HG02884 (cell line): ENCODE results near the gene C6orf52.
"Not testable (repeated sequence)": the region's sequence is repeated elsewhere in the genome, so short reads cannot be mapped to it uniquely, and the experiment has no call there.

Source experiments
- ATAC-seq: cut with Tn5 transposase; IDR thresholded peaks from one replicate; pipeline ENCODE4 v1.9.1; 2021; ENCODE audit warnings: mild to moderate bottlenecking, moderate library complexity; ENCODE audit not compliant: unreplicated experiment

Gene C6orf52

GRCh38 chr6:10696655-10697054 is 2.2 kb upstream of the C6orf52 start:
- ATAC-seq: no peak

DNA sequence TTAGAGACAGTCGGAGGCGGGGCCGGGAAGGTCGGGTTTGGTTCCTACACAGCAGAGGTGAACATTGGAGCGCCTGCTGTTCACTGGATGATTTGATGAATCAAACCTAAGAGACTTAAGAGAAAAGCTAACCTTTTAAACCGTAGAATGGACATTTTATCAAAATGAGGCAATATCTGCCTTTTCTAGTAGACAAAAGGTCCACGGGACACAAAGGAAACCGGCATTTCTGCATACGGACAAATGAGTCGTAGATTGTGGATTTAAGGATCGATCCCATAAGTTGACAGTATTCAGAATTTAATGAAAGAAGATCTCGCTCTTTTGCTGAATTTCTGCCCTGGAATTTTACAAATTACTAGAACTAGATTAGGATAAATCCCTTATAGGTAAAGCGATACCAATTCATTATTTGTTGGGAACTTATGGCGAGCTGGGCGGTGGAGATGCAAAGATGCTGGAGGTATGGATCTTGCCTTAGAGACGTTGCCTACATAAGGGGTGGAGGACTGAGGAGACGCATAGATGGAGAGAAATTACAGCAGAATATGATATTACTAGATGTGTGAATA is 756 bp upstream of the C6orf52 start:
- no peak for ATAC-seq

DNA sequence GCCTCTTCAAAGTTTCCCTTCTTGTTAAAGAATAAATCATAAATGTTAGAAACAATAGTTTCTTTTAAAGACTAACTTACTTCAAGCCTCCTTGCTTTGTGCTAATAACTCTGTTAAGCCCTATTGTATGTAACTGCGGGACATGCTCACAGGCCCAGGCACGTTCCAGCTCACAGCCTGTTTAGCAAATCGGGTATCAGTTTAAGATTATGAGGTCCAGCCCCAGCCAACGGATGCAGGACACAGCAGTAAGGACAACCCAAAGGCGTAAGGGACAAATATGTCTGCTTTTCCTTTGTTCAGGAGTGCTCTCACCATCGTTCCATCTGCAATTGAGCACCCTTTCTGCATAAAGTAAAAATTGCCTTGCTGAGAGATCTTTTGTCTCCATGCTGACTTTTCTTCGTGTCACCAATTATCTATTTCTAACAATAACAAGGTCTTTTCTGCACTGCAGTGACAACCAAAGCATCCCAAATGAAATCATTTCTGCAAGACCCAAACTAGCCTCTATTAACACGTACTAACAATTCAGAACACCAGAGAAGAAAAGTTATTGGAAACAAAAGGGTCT is 1.4 kb downstream of the C6orf52 start:
- no peak for ATAC-seq

DNA sequence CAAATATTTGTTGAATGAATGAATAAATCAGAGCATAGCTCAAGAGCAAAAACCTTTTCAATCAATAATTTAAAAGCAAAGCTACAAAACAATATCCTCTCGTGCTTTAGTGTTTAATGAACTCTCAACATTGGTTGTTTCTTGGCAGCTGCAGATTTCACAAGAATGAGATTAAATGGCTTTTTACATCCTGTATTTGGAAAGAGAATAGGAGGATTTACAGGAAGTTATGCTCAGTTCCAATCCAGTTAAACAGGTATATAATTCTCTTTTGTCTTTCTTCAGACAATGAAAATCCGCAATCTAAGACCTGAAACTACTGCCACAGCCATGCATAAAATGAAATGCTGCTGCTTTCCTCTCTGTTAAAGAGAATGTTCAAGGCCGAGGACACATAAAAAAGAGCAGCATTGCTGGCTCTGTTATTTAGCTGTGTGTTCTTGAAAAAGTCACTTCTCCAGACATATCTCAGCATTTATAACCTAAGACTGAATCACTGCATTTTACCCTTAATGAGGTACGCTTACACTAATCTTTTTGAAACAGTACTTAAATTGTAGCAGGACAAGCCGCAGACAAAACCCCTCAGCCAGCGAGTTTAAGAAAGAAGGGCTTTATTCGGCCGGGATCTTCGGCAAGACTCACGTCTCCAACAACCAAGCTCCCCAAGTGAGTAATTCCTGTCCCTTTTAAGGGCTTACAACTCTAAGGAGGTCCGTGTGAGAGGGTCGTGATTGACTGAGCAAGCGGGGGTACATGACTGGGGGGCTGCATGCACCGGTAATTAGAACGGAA is 3.6 kb downstream of the C6orf52 start:
- ATAC-seq: no peak

- ATAC-seq: no peak
Measured at GRCh38 chr6:10687582-10687981, 6.8 kb downstream of the C6orf52 start.

DNA sequence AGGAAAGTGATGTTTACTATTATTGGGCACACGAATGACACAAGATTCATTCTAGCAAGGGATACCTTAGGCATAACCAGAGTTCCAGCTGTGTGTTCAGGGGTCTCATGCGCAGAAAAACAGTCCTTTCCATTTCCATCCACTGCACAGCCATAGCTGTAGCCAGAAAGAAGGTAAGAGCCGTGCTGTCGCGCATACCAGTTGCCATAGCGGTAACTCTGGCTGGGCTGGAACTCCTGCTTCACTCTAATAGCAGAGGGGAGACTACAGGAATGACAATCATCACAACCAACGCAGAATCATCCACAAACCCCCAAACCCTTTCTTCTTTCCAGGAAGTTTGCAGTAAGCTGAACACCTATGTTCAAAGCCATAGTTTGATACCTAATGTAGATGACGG is 7.5 kb downstream of the C6orf52 start:
- no peak for ATAC-seq

- no peak for ATAC-seq
Measured at GRCh38 chr6:10685092-10685915, 9.1 kb downstream of the C6orf52 start.

- ATAC-seq: no peak
Measured at GRCh38 chr6:10684618-10685017, 9.8 kb downstream of the C6orf52 start.

- no peak for ATAC-seq
Measured at GRCh38 chr6:10682355-10682988, 11.9 kb downstream of the C6orf52 start.

DNA sequence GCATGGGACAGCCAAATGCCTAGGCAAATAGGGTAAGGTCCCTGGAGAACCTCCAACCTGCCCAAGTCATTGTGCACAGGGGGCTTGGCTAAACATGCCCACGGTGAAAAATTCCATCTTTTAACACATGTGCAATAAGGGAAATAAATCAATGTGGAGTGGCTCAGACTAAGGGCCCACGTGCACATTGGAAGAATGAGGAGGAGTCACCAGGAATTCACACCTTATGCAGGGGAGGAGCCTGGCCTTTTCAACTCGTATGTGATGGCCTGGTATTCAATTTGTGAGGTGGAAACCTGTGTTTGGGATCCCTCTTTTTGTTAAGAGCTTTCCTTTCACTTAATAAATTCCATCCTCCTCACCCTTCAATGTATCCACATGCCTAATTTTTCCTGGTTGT is 12.6 kb downstream of the C6orf52 start:
- ATAC-seq: no peak

DNA sequence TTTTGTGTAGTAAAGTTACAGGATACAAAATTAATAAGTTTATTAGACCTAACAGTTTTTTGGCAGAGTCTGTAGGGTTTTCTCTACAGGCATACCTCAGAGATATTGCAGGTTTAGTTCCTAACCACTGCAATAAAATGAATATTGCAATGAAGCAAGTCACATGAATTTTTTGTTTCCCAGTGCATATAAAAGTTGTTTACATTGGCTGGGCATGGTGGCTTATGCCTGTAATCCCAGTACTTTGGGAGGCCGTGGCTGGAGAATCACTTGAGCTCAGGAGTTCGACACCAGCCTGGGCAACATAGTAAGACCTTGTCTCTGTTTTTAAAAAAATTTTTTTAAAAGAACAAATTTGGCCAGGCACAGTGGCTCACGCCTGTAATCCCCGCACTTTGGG is 16.0 kb downstream of the C6orf52 start:
- ATAC-seq: no peak

DNA sequence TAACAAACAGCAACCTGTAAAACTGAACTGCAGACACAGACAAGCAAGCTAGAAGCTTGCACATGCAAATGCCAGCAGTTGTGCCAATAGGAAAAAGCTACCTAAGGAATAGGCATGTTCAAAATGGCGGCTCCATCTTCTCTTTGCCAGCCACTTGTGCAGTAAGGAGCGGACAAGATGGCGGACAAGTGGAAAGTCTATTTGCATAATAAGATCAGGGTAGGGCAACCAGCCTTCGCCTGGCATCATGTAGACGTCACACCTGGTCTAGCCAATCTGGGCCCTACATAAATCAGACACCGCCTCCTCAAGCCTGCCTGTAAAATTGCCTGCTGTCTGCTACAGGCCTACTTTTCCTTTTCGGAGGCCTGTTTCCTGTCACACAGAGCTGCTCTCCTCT is 18.0 kb downstream of the C6orf52 start:
- no peak for ATAC-seq

DNA sequence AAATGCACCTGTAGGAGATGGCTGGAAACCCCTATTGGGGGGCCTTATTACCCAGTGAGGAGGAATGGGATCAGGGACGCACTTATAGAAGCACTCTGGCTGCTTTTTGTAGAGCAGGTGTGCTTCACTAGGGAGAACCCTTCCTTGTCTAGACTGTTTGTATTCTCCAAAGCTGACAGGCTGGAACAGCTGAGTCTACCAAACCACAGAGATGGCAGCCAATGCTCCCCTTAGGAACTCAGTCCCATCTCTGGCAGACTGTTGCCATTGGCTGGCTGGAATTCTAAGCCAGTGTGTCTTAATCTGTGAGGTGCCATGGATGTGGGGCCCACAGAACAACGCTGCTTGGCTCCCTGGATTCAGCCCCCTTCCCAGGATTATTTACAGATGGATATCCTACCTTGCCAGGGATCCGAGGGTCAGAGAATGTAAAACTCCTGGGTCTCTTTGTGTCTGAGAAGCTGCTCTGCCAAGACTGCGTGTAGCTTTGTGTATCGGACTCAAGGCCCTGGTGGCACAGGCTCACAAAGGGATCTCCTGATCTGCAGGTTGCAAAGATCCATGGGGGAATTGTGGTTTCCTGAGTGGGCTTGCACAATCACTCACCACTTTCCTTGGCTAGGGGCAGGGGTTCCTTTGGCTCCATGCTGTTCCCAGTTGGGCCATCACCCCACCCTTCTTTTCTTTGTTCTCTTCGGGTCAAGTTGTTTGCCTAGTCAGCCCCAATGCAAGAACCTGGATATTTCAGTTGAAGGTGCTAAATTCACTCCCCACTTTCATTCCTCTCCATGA is 26.1 kb downstream of the C6orf52 start:
- no peak for ATAC-seq

DNA sequence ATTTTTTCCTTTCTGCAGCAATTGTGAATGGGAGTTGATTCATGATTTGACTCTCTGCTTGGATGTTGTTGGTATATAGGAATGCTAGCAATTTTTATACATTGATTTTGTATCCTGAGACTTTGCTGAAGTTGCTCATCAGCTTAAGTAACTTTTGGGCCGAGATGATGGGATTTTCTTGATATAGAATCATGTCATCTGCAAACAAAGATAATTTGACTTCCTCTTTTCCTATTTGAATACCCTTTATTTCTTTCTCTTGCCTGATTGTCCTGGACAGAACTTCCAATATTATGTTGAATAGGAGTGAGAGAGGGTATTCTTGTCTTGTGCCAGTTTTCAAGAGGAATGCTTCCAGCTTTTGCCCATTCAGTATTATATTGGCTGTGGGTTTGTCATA is 28.8 kb downstream of the C6orf52 start:
- not testable (repeated sequence) for ATAC-seq

DNA sequence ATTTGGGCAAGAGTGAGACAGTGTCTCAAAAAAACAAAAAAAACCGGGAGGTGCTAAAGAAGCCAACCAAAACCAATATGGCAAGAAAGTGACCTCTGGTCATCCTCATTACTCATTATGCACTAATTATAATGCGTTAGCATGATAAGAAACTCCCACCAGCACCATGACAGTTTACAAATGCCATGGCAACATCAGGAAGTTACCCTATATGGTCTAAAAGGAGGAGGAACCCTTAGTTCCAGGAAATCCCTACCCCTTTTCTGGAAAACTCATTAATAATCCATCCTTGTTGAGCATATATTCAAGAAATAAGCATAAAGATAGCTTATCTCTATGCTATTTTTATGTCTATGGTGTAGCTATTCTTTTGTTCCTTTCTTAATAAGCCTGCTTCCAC is 31.7 kb downstream of the C6orf52 start:
- no peak for ATAC-seq

GRCh38 chr6:10662207-10662606 is 32.2 kb downstream of the C6orf52 start:
- ATAC-seq: no peak

GRCh38 chr6:10660431-10661191 is 33.8 kb downstream of the C6orf52 start:
- ATAC-seq: not testable (repeated sequence)

GRCh38 chr6:10659699-10660348 is 34.6 kb downstream of the C6orf52 start:
- no peak for ATAC-seq
